Kidney (tissue), 2 donors: ENCODE measurements around the gene MSX1. TPM values are rescaled to one million over a fixed set of nuclear protein-coding genes. Genes with fewer than 3 reads are reported as not detected.

ENCODE experiments used
- polyA plus RNA-seq: library from polyadenylated mRNA; stranded (reverse); fragments of 350-450 nt; fragmentation: Illumina TruSeq; extraction: RNeasy Lipid Tissue Mini Kit (QIAGEN cat#74804); gene quantifications from one replicate; pipeline ENCODE4 v1.2.3, GENCODE V29; 2014; ENCODE audit warnings: low read depth, low replicate concordance; ENCODE audit not compliant: insufficient read depth
- total RNA-seq: library from RNA; stranded (reverse); fragmentation: NEBNext Ultra II Directional; extraction: Animal tissue kit (Norgen Biotek cat#: 25700); gene quantifications from one replicate; pipeline ENCODE4 v1.2.1, GENCODE V29; 2021
- donor health status: DM: yes; HTN: yes; CAD: no.

Gene MSX1
- total and polyA plus RNA-seq, 2 donors from 2014 or later, result 2.3 to 3.0 TPM

Other genes starting within 250 kb of the MSX1 start
- 1.7 TPM for gene CYTL1, start 159.8 kb downstream of the MSX1 start, total RNA-seq
- gene CYTL1, start 159.8 kb downstream of the MSX1 start, polyA plus RNA-seq, result not detected
- 18.2 TPM for gene STK32B, start 191.8 kb downstream of the MSX1 start, total RNA-seq
- 18.1 TPM for gene STK32B, start 191.8 kb downstream of the MSX1 start, polyA plus RNA-seq